Measurements from ENCODE around the gene DPAGT1. TPM values are rescaled to one million over a fixed set of nuclear protein-coding genes. Genes with fewer than 3 reads are reported as not detected.

Gene DPAGT1
- total and polyA plus RNA-seq, 2 of the 8 experiments (the other 6 are each of a cell fraction or from before 2014, with no cell fraction given): 59.8 to 236 TPM

DNA sequence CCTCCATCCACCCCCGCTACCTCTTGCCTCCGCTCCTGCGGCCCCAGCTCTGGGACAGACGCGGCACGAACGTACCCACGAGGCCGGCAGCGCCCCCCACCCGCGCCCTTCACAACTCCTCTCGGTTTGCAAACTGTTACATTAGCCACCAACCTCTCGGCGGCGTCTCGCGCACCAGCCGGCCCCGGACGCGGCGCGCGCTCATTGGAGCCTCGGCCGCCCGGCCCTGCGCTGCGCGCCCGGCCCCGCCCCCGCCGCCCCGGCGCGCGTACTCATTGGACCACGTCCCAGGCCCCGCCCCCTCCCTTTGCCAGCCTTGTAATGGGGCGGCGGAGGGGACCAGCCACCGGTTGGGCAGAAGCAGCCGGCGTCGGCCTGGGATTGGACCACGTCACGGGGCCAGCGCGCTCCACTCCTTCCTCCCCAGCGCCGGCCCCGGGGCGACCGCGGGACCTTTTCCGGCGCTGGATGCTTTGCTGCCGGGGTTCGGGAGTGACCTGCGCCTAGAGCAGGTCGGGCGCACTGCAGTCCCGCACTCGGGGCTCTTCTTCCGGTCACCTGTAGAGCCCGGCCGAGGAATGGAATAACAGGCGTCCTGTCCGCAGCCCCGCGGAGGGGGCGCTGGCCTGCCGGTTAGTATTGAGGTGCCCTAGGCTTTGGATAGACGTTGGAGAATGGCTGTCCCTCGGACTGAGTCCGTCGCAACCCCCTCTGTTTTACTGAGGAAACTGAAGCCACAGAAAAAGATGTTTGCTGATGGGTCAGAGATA, 44.5 kb downstream of the DPAGT1 start, which contains the start of gene HYOU1:
Gene HYOU1 (minus strand): TSS at position 206 of the 770 bp plus-strand sequence. CDS start 1,045 bp downstream, outside the sequence.
- Histone ChIP-seq H3K79me2 (ENCODE audit: control insufficient read depth in 1 of 2, insufficient read depth in 2 of 2, low read length in 2 of 2) (peaks cover 8 to 21% of the 10 kb centered on the region in 2 experiments; a peak in 3 of 4 replicates), H2BK15ac (ENCODE audit: low read length) (no peak within 1 kb of the TSS), H3K79me1 (ENCODE audit: low read depth, low read length) (peaks cover 11% of the 10 kb centered on the region), H2BK120ac (replicated peaks; ENCODE audit: low read depth, low read length) (no peak within 1 kb of the TSS), H2AFZ (ENCODE audit: low read length) (peak within 1 kb of the TSS; percentile 54; the same call in 1 of the 2 replicates), H4K5ac (ENCODE audit: insufficient read length, low read depth, low read length) (peak within 1 kb of the TSS; percentile 63), H3K27ac (ENCODE audit: low read depth, low read length) (peak within 1 kb of the TSS; percentile 82), H3K9me3 (ENCODE audit: insufficient read depth in 2 of 2, low read depth in 1 of 2, low read length in 1 of 2) (no peaks in the 10 kb centered on the region; a peak in 1 of 4 replicates), H3K27me3 (replicated peaks in 1 of 4; ENCODE audit: control insufficient read depth in 3 of 4, extremely low read depth in 1 of 4, insufficient read depth in 3 of 4, low read length in 3 of 4) (no peaks in the 10 kb centered on the region), H2BK5ac (ENCODE audit: low read depth, low read length) (peak within 1 kb of the TSS; percentile 96), H3K18ac (ENCODE audit: extremely low read depth, low read length) (peak within 1 kb of the TSS; percentile 99), H3K23ac (ENCODE audit: insufficient read length) (no peak within 1 kb of the TSS), H2BK20ac (ENCODE audit: low read length) (no peak within 1 kb of the TSS), H2BK12ac (ENCODE audit: low read depth, low read length) (no peak within 1 kb of the TSS), H3K4me1 (replicated peaks in 1 of 4; ENCODE audit: control insufficient read depth in 3 of 4, insufficient read depth in 4 of 4, low read length in 3 of 4) (peaks cover 0 to 8% (median 3%) of the 10 kb centered on the region in 4 experiments; a peak in 5 of 7 replicates), H4K91ac (replicated peaks; ENCODE audit: insufficient read length, low read length) (no peak within 1 kb of the TSS), H4K20me1 (replicated peaks in 1 of 2; ENCODE audit: control insufficient read depth in 1 of 2, insufficient read depth in 2 of 2, low read length in 2 of 2) (peaks cover under 1 to 20% of the 10 kb centered on the region in 2 experiments), H3K4me3 (ENCODE audit: extremely low read depth in 1 of 4, insufficient read depth in 2 of 4, low read depth in 3 of 4, low read length in 4 of 4) (peak within 1 kb of the TSS; percentile 76 to 98 (median 89)), H3K23me2 (ENCODE audit: low read depth, low read length) (peaks cover 4% of the 10 kb centered on the region), H3K56ac (replicated peaks; ENCODE audit: insufficient read length, low read depth, low read length) (peak within 1 kb of the TSS; percentile 92), H3K14ac (ENCODE audit: insufficient read length) (no peak within 1 kb of the TSS), H3K4ac (replicated peaks; ENCODE audit: insufficient read length, low read depth, low read length) (peak within 1 kb of the TSS; percentile 47), H2AK5ac (ENCODE audit: low read depth, low read length) (no peak within 1 kb of the TSS), H3K9ac (replicated peaks in 1 of 4; ENCODE audit: extremely low read depth in 1 of 4, low read depth in 3 of 4, low read length in 3 of 4) (peak within 1 kb of the TSS; percentile 87 to 97 (median 90)), H4K8ac (ENCODE audit: extremely low read depth, insufficient read depth, low read length) (peak within 1 kb of the TSS; percentile 95), H3K4me2 (ENCODE audit: insufficient read depth in 1 of 2, low read depth in 2 of 2, low read length in 2 of 2) (peak within 1 kb of the TSS; percentile 79 to 82), H3K36me3 (ENCODE audit: control insufficient read depth in 2 of 4, insufficient read depth in 4 of 4, low read length in 3 of 4) (peaks cover 24 to 34% (median 31%) of the 10 kb centered on the region in 4 experiments)
- FAIRE-seq (no peak), DNase-seq (ENCODE audit: low read depth in 1 of 2, low spot score in 2 of 2) (peak; percentile 87 to 97)
- POLR2A ChIA-PET (ENCODE audit: partially characterized antibody): interaction anchor here (0.6 to 5.1 kb wide), 23 partner anchors 8 to 269 kb away, joined by 3 to 56 read pairs (median 5); partner anchors contain the start of genes C2CD2L, HMBS, RPS25 and SLC37A4
- CTCF ChIA-PET (ENCODE audit: partially characterized antibody): interaction anchor here (0.7 to 1.9 kb wide), 16 partner anchors 10 to 264 kb away, joined by 3 to 8 read pairs (median 3); partner anchors contain the start of genes HMBS, SLC37A4 and VPS11
- 1% methylated on average over 33 of the region's 79 CpGs; no CpG with 5 or more reads in 1 of the 2 experiments for WGBS, 2 experiments (ENCODE audit: extremely low coverage in 1 of 2, insufficient coverage in 1 of 2, insufficient read length in 1 of 2, insufficient replicate concordance in 2 of 2, low coverage in 1 of 2, low lambda C conversion rate in 2 of 2, missing lambda C conversion rate in 1 of 2)
- TF ChIP-seq CEBPB (IDR thresholded peaks at IDR 0.05; ENCODE audit: low read depth, low read length): no peak
- TF ChIP-seq YY1 (IDR thresholded peaks at IDR 0.05; ENCODE audit: low read depth, low read length): peak; percentile 60; the same call in 1 of the 2 replicates
- 0 out of 2 replicates have a peak, but pooled peaks have one; percentile 10 for TF ChIP-seq TCF12 (IDR thresholded peaks at IDR 0.05; ENCODE audit: low read depth, low read length)
- TF ChIP-seq TBP (IDR thresholded peaks at IDR 0.05; ENCODE audit: low read depth, low read length): peak; percentile 47
- no peak for TF ChIP-seq EGR1 (IDR thresholded peaks at IDR 0.05; ENCODE audit: borderline replicate concordance, low read depth, low read length)
- TF ChIP-seq SP1 (IDR thresholded peaks at IDR 0.05; ENCODE audit: low read depth, low read length): peak; percentile 48; the same call in 1 of the 2 replicates
- TF ChIP-seq ASH2L (IDR thresholded peaks at IDR 0.05; ENCODE audit: low read length): peak; percentile 18
- TF ChIP-seq ZNF274 (IDR thresholded peaks at IDR 0.05; ENCODE audit: borderline replicate concordance, extremely low read depth, low read length): no peak
- TF ChIP-seq BACH1 (IDR thresholded peaks at IDR 0.05; ENCODE audit: low read length): no peak
- TF ChIP-seq TAF1 (IDR thresholded peaks at IDR 0.05; ENCODE audit: low read depth, low read length): peak; percentile 76
- peak; percentile 28; the same call in 1 of the 2 replicates for TF ChIP-seq POLR2AphosphoS5 (IDR thresholded peaks at IDR 0.05; ENCODE audit: low read depth, low read length)
- 0 out of 4 replicates have a peak, but pooled peaks have one; percentile 39 to 63 for TF ChIP-seq SIN3A (conservative IDR thresholded peaks at IDR 0.05 in 1 of 2, IDR thresholded peaks at IDR 0.05 in 1 of 2; ENCODE audit: low read depth in 1 of 2, low read length in 2 of 2)
